ENCODE results near the gene COL4A3. TPM values are rescaled to one million over a fixed set of nuclear protein-coding genes. Genes with fewer than 3 reads are reported as not detected.

COL4A3 gene
- polyA plus RNA-seq, 3 donors, result 0.03 TPM; not detected in 2

DNA sequence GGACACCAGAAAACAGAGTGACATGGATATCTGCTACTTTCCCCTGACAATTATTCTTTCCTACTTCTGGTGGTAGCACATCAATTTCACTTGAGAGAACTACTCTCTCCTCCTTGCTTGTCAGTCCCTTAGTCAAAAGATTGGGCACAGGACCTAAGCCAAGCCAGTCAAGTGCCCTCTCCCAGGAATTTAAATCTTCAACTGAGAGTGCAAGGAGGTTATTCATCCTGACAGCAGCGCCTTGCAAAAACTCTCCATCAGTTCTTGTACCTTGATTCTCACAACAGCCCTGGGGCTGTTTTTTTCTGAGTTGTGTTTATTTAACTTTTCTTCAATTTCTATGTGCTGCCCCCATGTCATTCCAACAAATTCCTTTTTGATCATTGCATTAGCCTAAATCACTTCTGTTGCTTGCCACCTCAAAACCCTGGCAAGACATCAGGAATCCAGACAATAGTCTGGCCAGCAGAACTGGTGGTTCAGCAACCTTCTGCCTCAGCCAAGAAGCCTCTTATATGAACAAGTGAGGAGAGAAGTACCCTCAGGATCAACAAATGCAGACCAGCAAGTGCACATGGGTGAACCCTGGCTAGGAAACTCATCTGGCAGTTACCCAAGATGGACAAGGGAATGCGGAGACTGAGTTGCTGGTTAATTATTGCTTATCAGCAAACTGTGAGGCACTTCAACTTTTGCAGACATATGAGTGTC, 19.4 kb downstream of the COL4A3 start:
- H3K36me3 Mint-ChIP-seq, result no peaks in the 10 kb centered on the region
- TF ChIP-seq CTCF (IDR thresholded peaks at IDR 0.05), result no peak

GRCh38 chr2:227185615-227186232, 21.3 kb downstream of the COL4A3 start:
- no peaks in the 10 kb centered on the region for H3K4me1 ChIP-seq (ENCODE audit: control insufficient read depth in 1 of 2, insufficient read depth in 2 of 2, low read length in 2 of 2)
- Mint-ChIP-seq H3K4me3 (no peak overlapping the region), H3K27me3 (ENCODE audit: low read depth in 3 of 3) (peaks cover 2 to 3% (median 3%) of the 10 kb centered on the region in 3 donors), H3K36me3 (no peaks in the 10 kb centered on the region), H3K27ac (no peak overlapping the region), H3K4me1 (no peaks in the 10 kb centered on the region), H3K9me3 (no peaks in the 10 kb centered on the region)
- H3K4me3 ChIP-seq (replicated peaks in 1 of 3; ENCODE audit: low read depth in 2 of 3, low read length in 3 of 3), result no peak overlapping the region
- intact Hi-C loops (cut with micrococcal nuclease), result no loop called here
- H3K36me3 ChIP-seq (replicated peaks in 1 of 2; ENCODE audit: control insufficient read depth in 1 of 2, insufficient read depth in 2 of 2, low read length in 2 of 2), result no peaks in the 10 kb centered on the region
- no peaks in the 10 kb centered on the region for H3K9me3 ChIP-seq (replicated peaks in 1 of 2; ENCODE audit: control insufficient read depth in 1 of 2, insufficient read depth in 1 of 2, low read length in 2 of 2)
- DNase-seq, result no peak
- no peak overlapping the region for H3K9ac ChIP-seq (ENCODE audit: insufficient read depth, low read length, poor library complexity, severe bottlenecking)
- H2AFZ ChIP-seq (ENCODE audit: insufficient read depth, low read depth, low read length, poor library complexity, severe bottlenecking), result no peak overlapping the region
- no peaks in the 10 kb centered on the region for H4K20me1 ChIP-seq (ENCODE audit: insufficient read depth, low read length)
- H3K79me2 ChIP-seq (ENCODE audit: insufficient read depth, low read length), result no peaks in the 10 kb centered on the region
- H3K4me2 ChIP-seq (replicated peaks; ENCODE audit: extremely low read depth, low read length, poor library complexity, severe bottlenecking), result no peak overlapping the region
- H3K27ac ChIP-seq (ENCODE audit: low read depth in 1 of 2, low read length in 2 of 2), result no peak overlapping the region
- 82% methylated on average over 2 of the region's 6 CpGs for WGBS (ENCODE audit: insufficient coverage)
- no peak for TF ChIP-seq CTCF (IDR thresholded peaks at IDR 0.05)
- H3K27me3 ChIP-seq (ENCODE audit: control insufficient read depth in 2 of 2, insufficient read depth in 2 of 2, low read length in 2 of 2), result no peaks in the 10 kb centered on the region

More for the DNA sequence above, 19.4 kb downstream of the COL4A3 start:
- no peaks in the 10 kb centered on the region for H3K9me3 ChIP-seq (replicated peaks in 1 of 2; ENCODE audit: control insufficient read depth in 1 of 2, insufficient read depth in 1 of 2, low read length in 2 of 2)
- Mint-ChIP-seq H3K27me3 (ENCODE audit: low read depth in 3 of 3) (peaks cover 2 to 6% (median 3%) of the 10 kb centered on the region in 3 donors), H3K4me3 (no peak overlapping the region), H3K4me1 (no peaks in the 10 kb centered on the region), H3K27ac (no peak overlapping the region), H3K9me3 (peaks cover 0 to 1% (median 0%) of the 10 kb centered on the region in 7 donors)
- no peaks in the 10 kb centered on the region for H3K27me3 ChIP-seq (ENCODE audit: control insufficient read depth in 2 of 2, insufficient read depth in 2 of 2, low read length in 2 of 2)
- intact Hi-C loops (cut with micrococcal nuclease), result no loop called here
- no peak overlapping the region for H3K4me3 ChIP-seq (replicated peaks in 1 of 3; ENCODE audit: low read depth in 2 of 3, low read length in 3 of 3)
- no peaks in the 10 kb centered on the region for H3K79me2 ChIP-seq (ENCODE audit: insufficient read depth, low read length)
- H3K9ac ChIP-seq (ENCODE audit: insufficient read depth, low read length, poor library complexity, severe bottlenecking), result no peak overlapping the region
- 100% methylated on average over 1 of the region's 2 CpGs for WGBS (ENCODE audit: insufficient coverage)
- DNase-seq, result no peak
- H4K20me1 ChIP-seq (ENCODE audit: insufficient read depth, low read length), result no peaks in the 10 kb centered on the region
- no peaks in the 10 kb centered on the region for H3K4me1 ChIP-seq (ENCODE audit: control insufficient read depth in 1 of 2, insufficient read depth in 2 of 2, low read length in 2 of 2)
- no peak overlapping the region for H3K4me2 ChIP-seq (replicated peaks; ENCODE audit: extremely low read depth, low read length, poor library complexity, severe bottlenecking)
- H3K36me3 ChIP-seq (replicated peaks in 1 of 2; ENCODE audit: control insufficient read depth in 1 of 2, insufficient read depth in 2 of 2, low read length in 2 of 2), result no peaks in the 10 kb centered on the region
- no peak overlapping the region for H3K27ac ChIP-seq (ENCODE audit: low read depth in 1 of 2, low read length in 2 of 2)
- no peak overlapping the region for H2AFZ ChIP-seq (ENCODE audit: insufficient read depth, low read depth, low read length, poor library complexity, severe bottlenecking)
